Measurements from ENCODE around the gene FBXO46. TPM values are rescaled to one million over a fixed set of nuclear protein-coding genes. Genes with fewer than 3 reads are reported as not detected.

FBXO46 gene
- polyA plus RNA-seq, 1 of the 3 experiments (the other 2 are of a cell fraction), result 5.6 TPM

GRCh38 chr19:45682117-45682516 lies 48.6 kb downstream of the FBXO46 start:
- Histone ChIP-seq H3K79me2 (ENCODE audit: insufficient read depth) (no peaks in the 10 kb centered on the region), H4K20me1 (ENCODE audit: insufficient read depth) (no peaks in the 10 kb centered on the region), H3K27ac (ENCODE audit: low read depth in 2 of 2, low read length in 1 of 2) (peak overlapping the region; percentile 34 to 36; a peak in 3 of 4 replicates), H3K9me3 (no peaks in the 10 kb centered on the region), H3K9me2 (no peaks in the 10 kb centered on the region), H3K4me1 (ENCODE audit: control insufficient read depth in 1 of 2, insufficient read depth in 2 of 2, low read depth in 1 of 2, low read length in 1 of 2) (peaks cover 0 to 11% of the 10 kb centered on the region in 2 experiments; a peak in 1 of 4 replicates), H3K9ac (no peak overlapping the region), H3F3A (replicated peaks; ENCODE audit: insufficient read depth) (peaks cover 27% of the 10 kb centered on the region), H3K4me3 (ENCODE audit: low read depth in 2 of 2, low read length in 1 of 2) (peak overlapping the region in 1 of 2 experiments; percentile 64; a peak in 1 of 4 replicates), H3K27me3 (ENCODE audit: insufficient read depth) (no peaks in the 10 kb centered on the region), H3K36me3 (replicated peaks in 1 of 2; ENCODE audit: control insufficient read depth in 1 of 2, insufficient read depth in 2 of 2, low read length in 1 of 2) (peaks cover 20 to 23% of the 10 kb centered on the region in 2 experiments), H2AFZ (ENCODE audit: low read depth) (peak overlapping the region; percentile 69; the same call in 1 of the 2 replicates), H3K4me2 (peak overlapping the region; percentile 82)
- DNase-seq, result no peak
- TF ChIP-seq RXRA (IDR thresholded peaks at IDR 0.05; ENCODE audit: borderline replicate concordance, low read depth) (no peak), EZH2phosphoT487 (IDR thresholded peaks at IDR 0.05; ENCODE audit: borderline replicate concordance, low read depth) (no peak), GATA2 (CRISPR knock-in tag; IDR thresholded peaks at IDR 0.05) (no peak), FOXM1 (IDR thresholded peaks at IDR 0.05; ENCODE audit: low read depth) (no peak), MEF2A (IDR thresholded peaks at IDR 0.05; ENCODE audit: borderline replicate concordance, low read depth) (no peak), FOXJ3 (CRISPR knock-in tag; IDR thresholded peaks at IDR 0.05) (no peak), EP300 (IDR thresholded peaks at IDR 0.05; ENCODE audit: borderline replicate concordance in 1 of 2, low read depth in 1 of 2, low read length in 1 of 2) (no peak), CHD2 (IDR thresholded peaks at IDR 0.05; ENCODE audit: low read length, partially characterized antibody) (no peak), RFX5 (IDR thresholded peaks at IDR 0.05; ENCODE audit: low read length) (no peak), SIN3A (IDR thresholded peaks at IDR 0.05; ENCODE audit: borderline replicate concordance, low read depth, low read length) (no peak), GABPA (IDR thresholded peaks at IDR 0.05; ENCODE audit: low read depth) (no peak)
- TF ChIP-seq, protein P1, sequence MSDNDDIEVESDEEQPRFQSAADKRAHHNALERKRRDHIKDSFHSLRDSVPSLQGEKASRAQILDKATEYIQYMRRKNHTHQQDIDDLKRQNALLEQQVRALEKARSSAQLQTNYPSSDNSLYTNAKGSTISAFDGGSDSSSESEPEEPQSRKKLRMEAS (IDR thresholded peaks at IDR 0.05; ENCODE audit: low read depth), result no peak
- ChIA-PET POLR2A (no interaction called here), CTCF (interaction anchor here (0.7 to 9.0 kb wide), 15 partner anchors 10 to 243 kb away, joined by 3 to 106 read pairs (median 3); partner anchors contain the start of genes GIPR, QPCTL, SIX5 and SNRPD2)
- WGBS (ENCODE audit: low lambda C conversion rate), result 90% methylated on average over 8 of the region's 8 CpGs

- Histone ChIP-seq H3K4me2 (peak overlapping the region; percentile 82), H3K4me3 (ENCODE audit: low read depth in 2 of 2, low read length in 1 of 2) (peak overlapping the region; percentile 40 to 64), H3K27ac (ENCODE audit: low read depth in 2 of 2, low read length in 1 of 2) (peak overlapping the region; percentile 34 to 36; a peak in 3 of 4 replicates), H4K20me1 (ENCODE audit: insufficient read depth) (no peaks in the 10 kb centered on the region), H3K9ac (0 out of 2 replicates have a peak overlapping the region, but pooled peaks have one; percentile 7), H3K79me2 (ENCODE audit: insufficient read depth) (no peaks in the 10 kb centered on the region), H3F3A (replicated peaks; ENCODE audit: insufficient read depth) (peaks cover 27% of the 10 kb centered on the region), H3K27me3 (ENCODE audit: insufficient read depth) (no peaks in the 10 kb centered on the region), H3K4me1 (ENCODE audit: control insufficient read depth in 1 of 2, insufficient read depth in 2 of 2, low read depth in 1 of 2, low read length in 1 of 2) (peaks cover 0 to 14% of the 10 kb centered on the region in 2 experiments; a peak in 1 of 4 replicates), H3K9me3 (no peaks in the 10 kb centered on the region), H3K36me3 (replicated peaks in 1 of 2; ENCODE audit: control insufficient read depth in 1 of 2, insufficient read depth in 2 of 2, low read length in 1 of 2) (peaks cover 15 to 20% of the 10 kb centered on the region in 2 experiments), H2AFZ (ENCODE audit: low read depth) (peak overlapping the region; percentile 92), H3K9me2 (no peaks in the 10 kb centered on the region)
- DNase-seq, result peak; percentile 91
- WGBS (ENCODE audit: low lambda C conversion rate), result 4% methylated on average over 21 of the region's 51 CpGs
- ChIA-PET CTCF (interaction anchor here (0.6 to 9.0 kb wide), 19 partner anchors 11 to 722 kb away, joined by 3 to 106 read pairs (median 3); partner anchors contain the start of genes GIPR, QPCTL, SIX5 and SNRPD2), POLR2A (interaction anchor here (1.8 kb wide), 1 partner anchor 11 kb away, joined by 7 read pairs; the partner anchor contains the start of genes QPCTL and SNRPD2)
- TF ChIP-seq GABPA (IDR thresholded peaks at IDR 0.05; ENCODE audit: low read depth) (no peak), MEF2A (IDR thresholded peaks at IDR 0.05; ENCODE audit: borderline replicate concordance, low read depth) (no peak), SIN3A (IDR thresholded peaks at IDR 0.05; ENCODE audit: borderline replicate concordance, low read depth, low read length) (peak; percentile 64; the same call in 1 of the 2 replicates), NFIC (IDR thresholded peaks at IDR 0.05; ENCODE audit: borderline replicate concordance) (0 out of 2 replicates have a peak, but pooled peaks have one; percentile 43), JUND (IDR thresholded peaks at IDR 0.05) (no peak), RFX5 (IDR thresholded peaks at IDR 0.05; ENCODE audit: low read length) (no peak), USF1 (IDR thresholded peaks at IDR 0.05; ENCODE audit: borderline replicate concordance, low read depth) (no peak), ELF1 (IDR thresholded peaks at IDR 0.05) (peak; percentile 57; the same call in 1 of the 2 replicates), SMC3 (IDR thresholded peaks at IDR 0.05; ENCODE audit: low read depth, low read length) (peak; percentile 69), FOXM1 (IDR thresholded peaks at IDR 0.05; ENCODE audit: low read depth) (no peak), FOSL2 (IDR thresholded peaks at IDR 0.05; ENCODE audit: borderline replicate concordance, low read depth) (no peak), EZH2phosphoT487 (IDR thresholded peaks at IDR 0.05; ENCODE audit: borderline replicate concordance, low read depth) (no peak), RCOR1 (IDR thresholded peaks at IDR 0.05; ENCODE audit: low read length) (peak; percentile 33; the same call in 1 of the 2 replicates), RAD21 (IDR thresholded peaks at IDR 0.05; ENCODE audit: low read length) (peak; percentile 66)
- TF ChIP-seq, protein P2, sequence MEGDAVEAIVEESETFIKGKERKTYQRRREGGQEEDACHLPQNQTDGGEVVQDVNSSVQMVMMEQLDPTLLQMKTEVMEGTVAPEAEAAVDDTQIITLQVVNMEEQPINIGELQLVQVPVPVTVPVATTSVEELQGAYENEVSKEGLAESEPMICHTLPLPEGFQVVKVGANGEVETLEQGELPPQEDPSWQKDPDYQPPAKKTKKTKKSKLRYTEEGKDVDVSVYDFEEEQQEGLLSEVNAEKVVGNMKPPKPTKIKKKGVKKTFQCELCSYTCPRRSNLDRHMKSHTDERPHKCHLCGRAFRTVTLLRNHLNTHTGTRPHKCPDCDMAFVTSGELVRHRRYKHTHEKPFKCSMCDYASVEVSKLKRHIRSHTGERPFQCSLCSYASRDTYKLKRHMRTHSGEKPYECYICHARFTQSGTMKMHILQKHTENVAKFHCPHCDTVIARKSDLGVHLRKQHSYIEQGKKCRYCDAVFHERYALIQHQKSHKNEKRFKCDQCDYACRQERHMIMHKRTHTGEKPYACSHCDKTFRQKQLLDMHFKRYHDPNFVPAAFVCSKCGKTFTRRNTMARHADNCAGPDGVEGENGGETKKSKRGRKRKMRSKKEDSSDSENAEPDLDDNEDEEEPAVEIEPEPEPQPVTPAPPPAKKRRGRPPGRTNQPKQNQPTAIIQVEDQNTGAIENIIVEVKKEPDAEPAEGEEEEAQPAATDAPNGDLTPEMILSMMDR (IDR thresholded peaks at IDR 0.05), result peak; percentile 88
Observed at GRCh38 chr19:45681391-45682015, 49.2 kb downstream of the FBXO46 start.
